Testis (tissue), 2 donors: ENCODE data around the gene SBNO2.

Experiments
- CTCF ChIP-seq, 3 experiments: fragments of 450-650 bp in 2 of 3; fragments of 200-600 bp in 1 of 3; sonication (generic) in 1 of 3; IDR thresholded peaks; one replicate each; pipeline ENCODE4 v1.5.1; 2016 to 2019; ENCODE audit warnings: antibody characterized with exemption in 3 of 3, mild to moderate bottlenecking in 2 of 3, moderate library complexity in 1 of 3
- POLR2A ChIP-seq: fragments of 450-650 bp; IDR thresholded peaks from one replicate; pipeline ENCODE4 v1.6.1; 2017; ENCODE audit warnings: antibody characterized with exemption, mild to moderate bottlenecking, moderate library complexity

GRCh38 chr19:1080360-1081161, 93.5 kb downstream of the SBNO2 start:
- TF ChIP-seq CTCF (IDR thresholded peaks at IDR 0.05) (no peak), POLR2A (no peak)
